Measurements from ENCODE around the gene PLA2G15.
A peak's percentile ranks its signal among the peaks of the same experiment; 100 is the strongest.

Gene PLA2G15

DNA sequence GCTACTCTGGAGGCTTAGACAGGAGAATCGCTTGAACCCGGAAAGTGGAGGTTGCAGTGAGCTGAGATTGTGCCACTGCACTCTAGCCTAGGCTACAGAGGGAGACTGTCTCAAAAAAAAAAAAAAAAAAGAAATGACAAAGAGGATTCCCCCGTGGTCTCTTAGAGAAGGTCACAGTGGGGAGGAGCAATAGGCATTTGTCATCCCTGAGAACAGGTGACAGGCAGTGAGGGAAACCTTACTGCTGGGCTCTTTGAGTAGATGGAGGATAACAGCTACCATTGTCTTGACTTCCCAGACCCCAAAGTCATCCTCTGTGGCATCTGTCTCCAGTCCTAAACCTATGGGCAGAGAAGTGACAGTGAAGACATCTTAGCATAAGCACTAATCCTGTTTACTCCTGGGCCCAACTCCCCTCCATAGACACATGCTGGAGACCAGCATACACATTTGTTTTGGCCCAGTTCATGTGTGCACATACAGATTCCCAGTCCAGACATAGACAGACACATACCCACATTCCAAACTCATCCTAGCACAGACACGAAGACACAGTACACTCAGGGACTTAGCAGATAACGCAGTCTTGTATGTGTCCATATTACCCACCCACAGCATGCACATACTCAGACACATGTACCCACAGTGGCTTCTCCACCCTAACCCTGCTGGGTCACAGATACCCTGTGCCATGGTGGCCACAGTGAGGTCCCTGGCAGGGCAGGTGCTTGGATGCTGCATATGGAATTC is 11.9 kb upstream of the PLA2G15 start:
- DNase-seq (ENCODE audit: low spot score) = no peak

DNA sequence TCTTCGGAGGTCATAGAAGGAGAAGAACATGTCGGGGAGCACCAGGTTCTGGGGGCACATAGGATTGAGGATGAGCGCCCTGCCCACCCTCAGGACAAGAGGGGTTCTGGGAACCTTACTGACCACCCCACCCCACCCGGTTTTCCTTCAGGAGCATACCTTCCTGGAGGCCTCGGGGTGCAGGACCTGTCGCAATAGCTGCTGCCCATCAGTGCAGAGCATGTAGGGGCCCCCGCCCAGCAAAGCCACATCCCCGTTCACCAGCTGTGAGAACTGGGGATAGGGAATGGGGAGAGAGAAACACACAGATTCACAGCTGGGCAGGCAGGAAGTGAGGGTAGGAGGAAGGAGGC is 11.4 kb upstream of the PLA2G15 start:
- no peak for DNase-seq (ENCODE audit: low spot score)

DNA sequence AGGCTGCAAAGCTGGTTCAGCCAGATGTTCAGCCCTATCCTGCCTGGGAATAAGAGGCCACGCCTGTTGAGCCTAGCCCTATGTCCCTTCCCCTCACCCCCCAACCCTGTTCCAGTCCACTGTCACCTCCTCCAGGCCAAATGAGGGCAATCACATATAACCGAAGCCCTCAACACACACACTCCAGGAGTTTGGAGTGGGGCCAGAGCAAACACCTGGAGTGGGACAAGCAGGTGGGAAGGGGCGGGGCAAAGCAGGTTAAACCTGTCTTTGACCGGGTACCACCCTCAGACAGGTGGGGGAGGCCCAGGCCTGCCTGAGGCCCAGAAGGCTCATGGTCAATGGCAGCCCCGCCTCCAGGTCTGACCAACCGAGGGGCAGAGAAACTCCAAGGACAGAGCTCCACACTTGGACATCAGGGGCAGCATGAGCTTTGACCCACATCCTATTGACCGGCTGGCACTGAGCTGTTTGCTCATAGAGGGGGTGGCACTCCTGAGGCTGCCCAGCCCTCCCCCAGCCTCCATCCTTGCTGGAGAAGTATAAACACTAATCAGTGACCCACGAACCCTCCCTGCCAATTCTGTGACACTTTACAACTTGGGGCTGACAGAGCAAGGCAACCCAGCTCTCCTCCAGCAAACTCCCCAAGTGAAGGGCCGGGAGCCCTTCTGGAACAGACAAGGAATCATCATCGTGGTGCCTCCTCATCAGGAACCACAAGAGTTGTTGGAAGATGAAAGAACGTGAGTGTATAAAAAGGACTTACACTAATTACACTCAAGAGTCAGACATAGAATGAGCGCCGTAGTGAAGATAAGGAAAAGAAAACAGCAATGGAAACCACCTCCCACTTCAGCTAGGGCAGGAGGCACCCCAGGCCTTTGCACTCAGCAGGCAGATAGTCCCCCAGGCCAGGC is 10.7 kb upstream of the PLA2G15 start:
- DNase-seq (ENCODE audit: low spot score) = no peak

DNA sequence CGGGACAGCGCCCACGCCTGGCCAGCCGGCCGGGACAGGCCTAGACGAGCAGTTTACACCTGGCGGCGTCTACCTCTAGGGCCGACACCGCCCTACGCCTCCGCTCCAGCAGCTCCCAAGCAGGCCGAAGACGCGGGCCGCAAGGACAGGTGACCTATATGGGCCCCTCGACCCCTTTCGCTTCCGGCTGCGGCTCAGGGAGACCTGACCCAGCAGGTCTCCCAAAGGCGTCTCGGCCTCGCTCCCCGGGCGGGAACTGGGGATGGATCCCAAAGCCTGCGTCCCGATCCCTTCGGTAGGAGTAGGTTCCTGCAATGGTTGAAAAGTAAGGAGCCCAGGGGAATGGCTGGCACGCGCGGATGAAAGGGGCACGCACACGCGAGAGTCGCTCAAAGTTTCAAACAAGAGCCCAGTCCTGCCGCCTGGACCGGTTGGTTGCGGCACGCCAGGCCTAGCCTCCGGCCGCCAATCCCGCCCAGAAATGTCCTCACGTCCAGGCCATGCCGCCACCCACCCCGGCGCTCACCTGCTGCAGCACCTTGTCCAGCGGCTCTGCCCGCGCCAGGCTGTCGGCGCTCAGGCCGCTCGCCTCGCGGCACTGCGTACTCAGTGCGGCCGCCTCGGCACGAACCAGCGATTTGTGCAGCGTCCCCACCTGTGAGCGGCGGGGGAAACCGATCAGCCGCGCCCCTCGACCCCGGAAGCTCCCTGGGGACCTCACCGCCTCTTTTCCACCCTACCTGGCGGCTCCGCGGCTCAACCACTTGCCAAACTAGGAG is 9.9 kb upstream of the PLA2G15 start:
- DNase-seq (ENCODE audit: low spot score) = no peak

DNA sequence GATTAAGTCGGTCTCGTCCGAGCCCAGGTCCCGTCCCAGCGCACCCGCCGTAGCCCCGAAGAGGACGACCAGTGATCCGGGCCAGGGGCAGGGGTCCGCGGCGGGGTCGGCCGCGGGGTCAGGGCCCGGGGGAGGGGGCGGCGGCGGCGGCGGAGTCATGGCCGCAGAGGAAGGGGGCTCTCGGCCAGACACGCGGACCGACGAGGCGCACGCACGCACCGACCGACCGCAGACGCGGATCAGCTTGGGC is 9.4 kb upstream of the PLA2G15 start, which contains the start of gene ESRP2:
ESRP2 (minus strand) TSS at position 241 of the 250 bp plus-strand sequence; CDS start at position 159, 82 bp downstream.
- no peak for DNase-seq (ENCODE audit: low spot score)

DNA sequence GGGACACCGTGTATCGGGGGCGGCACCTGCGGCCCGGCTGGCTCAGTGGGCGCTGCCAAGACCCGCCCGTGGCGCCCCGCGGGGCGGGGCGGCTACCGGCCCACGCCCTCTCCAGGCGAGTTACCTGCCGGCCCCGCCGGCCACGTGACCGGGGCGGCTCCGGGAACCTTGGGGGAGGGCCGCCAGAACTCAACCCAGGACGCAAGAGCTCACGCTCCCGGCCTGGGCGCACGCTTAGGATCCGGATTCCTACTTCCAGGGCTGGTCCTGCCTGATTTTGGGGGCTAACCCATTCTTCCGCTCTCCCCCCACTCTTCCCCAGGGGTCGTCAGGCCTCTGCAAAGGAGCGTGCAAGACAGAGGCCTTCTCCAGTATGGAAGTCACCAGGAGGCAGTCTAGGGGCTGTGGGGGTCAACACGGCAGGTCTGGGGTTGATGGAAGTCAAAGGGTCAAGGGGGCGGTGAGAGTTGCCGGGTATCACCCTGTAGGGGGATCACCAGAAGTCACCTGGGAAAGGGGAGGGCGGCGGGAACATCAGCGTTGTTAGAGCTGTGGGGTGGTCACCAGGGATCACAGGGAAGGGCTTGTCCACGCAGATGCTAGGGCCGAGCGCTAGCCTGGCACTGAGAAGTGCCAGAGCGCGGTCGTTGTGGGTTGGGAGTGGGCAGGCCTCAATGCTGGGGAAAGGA is 8.9 kb upstream of the PLA2G15 start:
- no peak for DNase-seq (ENCODE audit: low spot score)

DNA sequence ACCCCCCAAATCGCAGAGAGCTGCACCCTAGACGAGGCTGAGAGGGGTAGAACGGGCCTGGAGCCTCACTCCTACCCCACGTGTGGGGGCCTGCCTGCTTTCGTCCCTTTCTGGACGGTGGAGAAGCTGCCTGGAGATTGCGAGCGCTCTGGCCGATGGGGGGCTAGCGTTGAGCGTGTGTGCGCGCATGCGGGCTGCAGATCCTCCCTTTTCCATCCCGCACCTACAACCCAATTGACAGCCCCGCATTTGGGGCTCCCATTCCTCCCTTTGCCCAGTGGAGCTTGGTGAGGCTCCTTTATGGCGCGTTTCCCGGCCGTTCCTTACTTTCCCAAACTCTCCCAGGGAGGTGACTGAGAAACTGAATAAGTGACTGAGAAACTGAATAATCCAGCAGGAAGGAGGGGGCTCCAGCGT is 8.3 kb upstream of the PLA2G15 start:
- no peak for DNase-seq (ENCODE audit: low spot score)

DNA sequence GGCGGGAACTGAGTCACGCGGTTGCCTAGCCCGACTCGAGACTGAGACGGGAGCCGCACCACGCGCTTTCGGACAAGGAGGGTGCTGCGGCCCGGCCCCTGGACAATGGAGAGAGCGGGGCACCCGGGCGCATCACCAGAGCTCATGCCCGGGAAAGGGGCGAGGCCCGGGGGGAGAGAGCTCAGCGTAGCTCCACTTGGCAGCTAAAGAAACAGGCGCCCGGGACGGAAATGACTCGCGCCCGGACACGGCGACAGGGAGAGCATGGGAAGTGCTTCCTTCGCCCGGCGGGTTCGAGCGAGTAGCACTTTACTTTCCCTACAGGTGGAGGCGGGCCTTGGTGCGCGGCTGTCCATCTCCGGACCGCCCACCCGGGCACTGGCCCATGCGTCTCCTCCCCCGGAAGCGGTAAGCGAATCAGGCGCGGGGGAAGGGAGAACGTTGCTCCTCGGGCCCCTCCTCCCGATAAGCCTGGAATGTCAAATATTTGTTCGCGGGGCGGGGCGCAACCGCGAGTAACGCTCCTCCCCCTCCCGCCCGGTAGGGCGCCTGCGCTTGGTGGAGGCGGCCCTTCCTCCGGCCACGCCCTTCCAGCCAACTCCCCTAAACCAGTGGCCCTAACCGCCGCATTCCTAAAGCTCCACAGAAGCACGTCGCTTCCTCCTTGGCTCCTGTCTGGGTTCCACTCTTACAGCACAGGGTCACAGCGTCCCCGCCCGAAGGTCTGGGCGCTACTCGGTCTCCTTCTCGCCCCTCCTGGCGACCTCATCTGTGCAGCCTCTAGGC is 7.7 kb upstream of the PLA2G15 start:
- peak; percentile 99 for DNase-seq (ENCODE audit: low spot score)

DNA sequence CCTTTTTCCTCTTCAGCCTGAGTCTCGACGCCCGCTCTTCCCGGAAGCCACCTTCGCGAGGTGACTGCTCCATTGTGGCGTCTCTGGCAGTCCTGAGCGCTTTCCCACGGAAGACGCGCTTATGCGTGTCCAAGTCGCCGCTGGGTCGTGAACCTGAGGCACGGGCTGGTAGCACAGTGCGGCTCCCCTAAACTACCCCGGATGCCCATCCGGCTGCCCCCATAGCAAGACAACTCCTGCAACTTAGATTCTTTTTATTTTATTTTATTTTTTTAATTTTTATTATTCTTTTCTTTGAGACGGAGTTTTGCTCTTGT is 7.2 kb upstream of the PLA2G15 start:
- DNase-seq (ENCODE audit: low spot score) = no peak

DNA sequence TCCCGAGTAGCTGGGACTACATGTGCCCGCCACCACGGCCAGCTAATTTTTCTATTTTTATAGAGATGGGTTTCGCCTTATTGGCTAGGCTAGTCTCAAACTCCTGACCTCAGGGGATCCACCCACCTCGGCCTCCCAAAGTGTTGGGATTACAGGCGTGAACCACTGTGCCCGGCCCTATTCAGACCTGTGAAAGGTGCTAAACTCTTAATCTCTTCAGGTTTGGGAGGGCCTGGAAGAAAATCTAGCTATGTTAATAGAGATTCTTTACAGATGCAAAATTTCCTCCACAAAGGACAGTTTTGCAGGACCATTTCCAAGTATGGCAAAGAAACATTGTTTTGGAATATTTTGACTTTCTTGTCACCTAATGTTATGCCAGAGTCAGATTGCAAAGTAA is 3.1 kb upstream of the PLA2G15 start:
- DNase-seq (ENCODE audit: low spot score) = no peak

DNA sequence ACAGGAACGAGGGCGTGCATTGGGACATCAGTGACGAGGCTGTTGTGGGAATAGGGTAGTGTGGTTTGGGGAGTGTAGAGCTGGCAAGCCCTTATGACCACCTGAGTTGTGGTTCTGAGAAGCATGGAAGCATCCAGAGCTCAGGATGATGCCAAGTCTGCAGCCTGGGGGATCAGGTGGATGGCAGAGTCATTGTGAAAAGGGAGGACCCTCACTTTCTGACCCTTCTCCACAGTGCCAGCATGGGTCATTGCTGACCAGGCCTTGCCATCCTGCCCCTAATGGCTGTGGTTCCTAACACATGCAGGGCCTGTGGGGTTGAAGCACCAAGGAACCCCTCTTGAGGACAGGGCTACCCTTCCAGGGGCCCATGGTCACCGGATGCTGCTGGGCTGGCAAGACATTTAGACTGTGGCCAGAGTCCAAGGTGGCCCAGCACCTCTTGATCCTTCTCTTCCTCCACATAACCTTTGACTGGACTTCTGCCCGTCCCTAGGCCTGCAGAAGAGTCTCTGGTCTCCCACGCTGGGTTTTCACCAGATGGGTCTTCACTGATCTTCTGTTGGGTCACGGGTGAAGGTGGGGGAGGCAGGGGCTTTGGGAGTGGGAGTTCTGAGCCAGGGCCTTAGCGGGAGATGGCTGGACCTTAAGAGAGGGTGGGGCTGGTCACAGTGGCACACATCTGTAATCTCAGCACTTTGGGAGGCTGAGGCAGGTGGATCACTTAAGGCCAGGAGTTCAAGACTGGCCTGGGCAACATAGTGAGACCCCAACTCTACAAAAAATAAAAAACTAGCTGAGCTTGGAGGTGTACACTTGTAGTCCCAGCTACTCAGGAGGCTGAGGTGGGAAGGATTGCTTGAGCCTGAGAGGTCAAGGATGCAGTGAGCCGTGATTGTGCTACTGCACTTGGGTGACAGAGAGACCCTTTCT is 2.0 kb upstream of the PLA2G15 start:
- DNase-seq (ENCODE audit: low spot score) = no peak

DNA sequence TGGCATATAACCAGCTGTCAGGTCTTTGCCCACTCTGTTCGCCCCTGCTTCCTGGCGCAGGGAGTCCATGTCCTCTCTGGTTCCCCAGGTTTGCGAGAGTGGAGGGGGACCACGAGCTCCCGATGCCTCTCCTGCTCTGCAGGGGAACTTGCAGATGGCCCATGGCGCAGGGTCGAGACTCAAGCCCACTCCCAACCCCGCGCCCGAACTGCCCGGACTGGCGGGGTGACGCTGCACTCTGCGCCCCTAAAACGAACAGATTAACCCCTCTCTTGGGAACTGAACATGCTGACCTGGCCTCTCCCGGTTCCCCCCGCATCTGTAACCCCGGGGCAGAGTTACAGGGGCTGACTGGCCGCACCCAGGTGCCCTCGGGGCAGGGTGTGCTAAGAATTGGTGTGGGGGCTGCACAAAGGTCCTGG is 681 bp upstream of the PLA2G15 start:
- DNase-seq (ENCODE audit: low spot score) = no peak

DNA sequence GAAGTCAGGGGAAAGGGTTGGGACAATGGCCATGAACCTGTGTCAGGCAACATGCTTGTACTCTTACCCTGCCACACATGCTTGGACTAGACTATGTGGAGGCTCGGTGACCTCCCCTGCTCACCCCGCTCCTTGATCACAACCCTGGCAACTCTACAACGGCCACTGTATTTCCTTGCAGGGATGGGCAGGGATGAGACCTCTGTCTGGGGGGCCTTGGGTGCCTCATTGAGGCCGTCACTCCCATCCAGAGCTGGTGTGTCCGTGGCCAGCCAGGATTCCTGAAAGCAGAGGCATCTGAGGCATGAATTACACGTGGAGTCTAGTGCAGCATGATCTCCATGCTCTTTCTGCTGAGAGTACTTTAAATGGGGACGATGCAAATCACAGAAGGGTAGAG is 948 bp downstream of the PLA2G15 start:
- no peak for DNase-seq (ENCODE audit: low spot score)

DNA sequence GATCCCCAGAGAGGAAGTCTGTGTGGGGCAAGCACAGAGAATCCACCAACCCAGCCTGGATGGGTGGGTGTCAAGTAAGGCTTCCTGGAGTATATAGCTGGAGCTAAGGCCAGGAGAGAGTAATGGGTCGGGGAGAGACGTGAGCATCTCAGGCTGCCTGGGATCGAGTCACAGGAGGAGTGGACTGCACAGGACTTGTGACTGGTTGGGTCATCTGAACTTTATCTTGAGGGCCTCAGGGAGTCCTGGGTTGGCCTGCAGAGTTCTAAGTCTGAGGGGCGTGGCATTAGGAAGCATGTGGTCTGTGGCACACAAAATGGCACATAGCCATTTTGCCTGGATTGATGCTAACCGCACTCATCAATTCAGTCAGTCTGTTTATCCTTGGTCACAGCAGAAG is 1.5 kb downstream of the PLA2G15 start:
- no peak for DNase-seq (ENCODE audit: low spot score)

DNA sequence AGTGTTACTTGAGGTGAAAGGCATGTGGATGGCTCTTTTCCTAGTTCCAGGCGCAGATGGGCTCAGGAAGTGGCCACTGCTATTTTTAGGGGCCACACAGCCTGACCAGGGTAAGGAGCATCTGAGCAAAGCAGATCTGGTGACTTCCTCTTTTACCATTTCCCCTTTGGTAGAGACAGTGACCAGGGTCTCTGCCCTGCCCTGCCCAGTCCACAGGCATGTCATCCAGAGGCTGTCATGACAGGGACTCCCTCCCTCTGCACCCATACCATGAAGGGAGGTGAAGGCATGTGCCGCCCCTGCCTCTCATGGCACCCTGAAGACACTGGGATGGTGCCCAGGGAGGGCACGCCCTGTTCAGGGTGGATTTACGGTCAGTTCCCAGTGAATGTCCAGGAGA is 2.2 kb downstream of the PLA2G15 start:
- no peak for DNase-seq (ENCODE audit: low spot score)

DNA sequence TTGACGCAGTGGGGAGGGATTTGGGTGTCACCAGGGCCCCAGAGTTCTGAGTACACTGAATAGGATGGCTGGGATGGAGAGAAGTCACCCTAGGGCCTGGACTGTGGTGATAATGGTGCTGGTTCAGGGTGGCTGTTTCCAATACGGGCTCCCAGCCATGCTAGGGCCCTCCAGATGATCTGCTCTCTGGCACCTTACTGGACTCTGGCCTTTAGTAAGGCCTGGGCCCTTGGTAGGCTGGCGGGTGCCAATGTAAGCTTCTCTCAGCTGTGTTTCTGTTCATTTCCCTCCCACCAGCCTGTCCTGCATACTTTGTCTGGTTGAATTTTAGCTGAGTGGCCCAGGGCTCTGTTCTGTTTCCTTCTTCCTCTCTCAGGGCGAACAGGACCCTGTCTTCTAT is 2.8 kb downstream of the PLA2G15 start:
- no peak for DNase-seq (ENCODE audit: low spot score)

DNA sequence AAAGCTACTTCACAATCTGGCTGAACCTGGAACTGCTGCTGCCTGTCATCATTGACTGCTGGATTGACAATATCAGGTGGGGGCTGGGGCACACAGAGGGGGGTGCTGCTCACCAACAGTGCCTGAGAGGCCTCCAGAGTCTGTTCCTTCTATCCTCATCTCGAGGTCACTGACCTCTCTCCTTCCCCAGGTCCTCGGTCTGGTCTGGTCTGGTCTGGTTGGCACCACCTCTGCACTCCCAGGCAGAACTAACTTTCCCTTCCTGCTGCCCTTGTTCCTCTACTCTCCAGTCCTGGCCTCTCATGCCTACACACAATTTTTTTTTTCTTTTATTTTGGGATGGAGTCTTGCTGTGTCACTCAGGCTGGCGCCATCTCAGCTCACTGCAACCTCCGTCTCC is 4.2 kb downstream of the PLA2G15 start:
- DNase-seq (ENCODE audit: low spot score) = no peak

DNA sequence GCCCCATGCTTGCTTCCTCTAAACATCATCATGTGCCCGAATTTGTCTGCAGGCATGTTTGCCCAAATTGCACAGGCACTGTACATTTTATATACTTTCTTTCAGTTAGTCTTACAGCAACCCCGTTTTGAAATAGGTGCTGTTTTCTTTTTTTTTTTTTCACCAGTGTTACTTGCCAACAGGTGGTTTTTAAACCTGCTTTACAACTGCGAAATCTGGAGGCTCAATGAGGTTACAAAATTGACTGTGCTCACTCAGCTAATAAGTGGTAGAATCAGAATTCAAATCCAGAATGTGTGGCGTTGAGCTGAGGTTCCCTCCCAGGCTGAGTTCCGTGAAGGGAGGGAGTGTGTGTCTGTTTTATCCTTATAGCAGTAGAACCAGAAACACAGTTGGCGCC is 5.8 kb downstream of the PLA2G15 start:
- DNase-seq (ENCODE audit: low spot score) = no peak

DNA sequence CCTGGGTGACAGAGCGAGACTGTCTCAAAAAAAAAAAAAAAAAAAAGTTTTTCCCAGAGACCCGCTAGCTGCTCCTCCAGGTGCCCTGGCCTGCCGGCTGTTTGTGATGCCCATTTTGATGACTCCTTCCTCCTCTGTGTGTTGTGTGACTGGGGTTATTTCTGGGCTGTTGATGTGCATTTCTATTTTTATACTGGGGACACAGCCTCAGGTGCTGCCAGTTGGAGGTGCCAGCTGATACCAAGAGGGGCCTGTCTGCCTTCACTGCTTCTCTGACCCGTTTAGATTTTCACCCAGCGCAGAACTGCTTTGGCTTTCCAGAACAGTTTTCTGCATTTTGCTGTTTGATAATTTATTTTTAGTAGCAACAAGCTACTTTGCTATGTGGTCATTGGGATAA is 6.7 kb downstream of the PLA2G15 start:
- no peak for DNase-seq (ENCODE audit: low spot score)

DNA sequence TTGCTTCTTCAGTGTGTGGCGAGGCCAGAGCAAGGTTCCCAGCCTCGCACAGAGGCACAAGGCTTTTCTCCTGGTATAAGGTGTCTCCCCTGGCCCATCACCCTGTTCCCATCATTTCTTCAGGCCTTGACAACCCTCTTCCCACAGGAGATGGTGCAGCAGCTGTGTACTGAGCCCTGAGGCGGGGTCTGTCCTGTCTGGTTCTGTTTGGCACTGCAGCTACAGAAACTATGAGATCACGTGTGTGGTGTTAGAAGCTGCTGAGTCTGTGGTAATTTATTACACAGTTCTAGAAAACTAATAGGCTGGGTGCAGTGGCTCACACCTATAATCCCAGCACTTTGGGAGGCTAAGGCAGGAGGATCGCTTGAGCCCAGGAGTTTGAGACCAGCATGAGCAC is 7.2 kb downstream of the PLA2G15 start:
- DNase-seq (ENCODE audit: low spot score) = no peak

DNA sequence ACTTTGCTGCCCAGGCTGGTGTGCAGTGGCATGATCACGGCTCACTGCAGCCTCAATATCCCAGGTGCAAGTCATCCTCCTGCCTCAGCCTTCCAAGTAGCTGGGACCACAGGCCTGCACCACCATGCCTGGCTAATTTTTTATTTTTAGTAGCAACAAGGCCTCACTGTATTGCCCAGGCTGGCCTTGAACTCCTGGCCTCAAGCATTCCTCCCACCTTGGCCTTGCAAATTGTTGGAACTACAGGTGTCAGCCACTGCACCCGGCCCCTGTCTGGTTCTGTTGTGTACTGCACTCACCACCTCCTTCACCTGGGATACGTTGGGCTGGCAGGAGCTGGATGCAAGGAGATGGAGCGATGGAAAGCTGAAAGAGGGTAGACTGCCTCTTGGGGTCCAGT is 8.5 kb downstream of the PLA2G15 start:
- DNase-seq (ENCODE audit: low spot score) = no peak
